PFSK-1 (cell line): Measurements from ENCODE around the gene SF3B3.

Source experiments
- FOXP2 ChIP-seq: optimal IDR thresholded peaks from 2 replicates; pipeline ENCODE3; 2011; ENCODE audit warnings: borderline replicate concordance, control low read depth, inconsistent platforms; ENCODE audit not compliant: insufficient read depth; ENCODE audit errors: extremely low read length, extremely low read depth
- POLR2AphosphoS5 ChIP-seq: IDR thresholded peaks from 2 replicates; pipeline ENCODE4 v1.6.1; 2012; ENCODE audit warnings: low read depth, mild to moderate bottlenecking, control low read depth, low read length, moderate library complexity
- SIN3A ChIP-seq: IDR thresholded peaks from 2 replicates; pipeline ENCODE4 v1.6.1; 2012; ENCODE audit warnings: mild to moderate bottlenecking, low read length, moderate library complexity, borderline replicate concordance; ENCODE audit not compliant: insufficient read depth
- TAF1 ChIP-seq: IDR thresholded peaks from 2 replicates; pipeline ENCODE4 v1.6.1; 2012; ENCODE audit warnings: low read length, control low read depth, borderline replicate concordance; ENCODE audit not compliant: insufficient read depth
- TF ChIP-seq, protein P1 (sequence below), 2 experiments: IDR thresholded peaks; 2 replicates each; pipeline versions ENCODE4 v1.6.1 to v1.8.0; 2011 to 2012; ENCODE audit warnings: low read depth in 2 of 2, low read length in 2 of 2, control low read depth in 1 of 2, inconsistent platforms in 1 of 2, mild to moderate bottlenecking in 1 of 2, moderate library complexity in 1 of 2; ENCODE audit not compliant: insufficient read depth in 1 of 2

The SF3B3 gene

DNA sequence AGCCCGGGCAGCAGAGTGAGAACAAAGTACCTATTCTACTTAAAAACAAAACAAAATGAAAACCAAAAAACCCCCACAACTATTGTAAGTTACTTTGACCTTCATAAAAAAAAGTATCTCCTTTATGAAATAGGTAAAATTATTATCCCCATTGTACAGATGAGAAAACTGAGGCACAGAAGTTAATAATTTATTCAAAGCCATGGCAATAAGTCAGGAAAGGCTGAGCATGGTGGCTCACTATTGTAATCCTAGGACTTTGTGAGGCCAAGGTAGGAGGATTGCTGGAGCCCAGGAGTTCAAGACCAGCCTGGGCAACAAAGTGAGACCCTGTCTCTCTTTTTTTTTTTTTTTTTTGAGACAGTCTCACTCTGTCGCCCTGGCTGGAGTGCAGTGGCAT is 38.7 kb upstream of the SF3B3 start:
- TF ChIP-seq SIN3A = no peak
- TF ChIP-seq FOXP2 = no peak
- TF ChIP-seq TAF1 = no peak
- TF ChIP-seq, protein P1, sequence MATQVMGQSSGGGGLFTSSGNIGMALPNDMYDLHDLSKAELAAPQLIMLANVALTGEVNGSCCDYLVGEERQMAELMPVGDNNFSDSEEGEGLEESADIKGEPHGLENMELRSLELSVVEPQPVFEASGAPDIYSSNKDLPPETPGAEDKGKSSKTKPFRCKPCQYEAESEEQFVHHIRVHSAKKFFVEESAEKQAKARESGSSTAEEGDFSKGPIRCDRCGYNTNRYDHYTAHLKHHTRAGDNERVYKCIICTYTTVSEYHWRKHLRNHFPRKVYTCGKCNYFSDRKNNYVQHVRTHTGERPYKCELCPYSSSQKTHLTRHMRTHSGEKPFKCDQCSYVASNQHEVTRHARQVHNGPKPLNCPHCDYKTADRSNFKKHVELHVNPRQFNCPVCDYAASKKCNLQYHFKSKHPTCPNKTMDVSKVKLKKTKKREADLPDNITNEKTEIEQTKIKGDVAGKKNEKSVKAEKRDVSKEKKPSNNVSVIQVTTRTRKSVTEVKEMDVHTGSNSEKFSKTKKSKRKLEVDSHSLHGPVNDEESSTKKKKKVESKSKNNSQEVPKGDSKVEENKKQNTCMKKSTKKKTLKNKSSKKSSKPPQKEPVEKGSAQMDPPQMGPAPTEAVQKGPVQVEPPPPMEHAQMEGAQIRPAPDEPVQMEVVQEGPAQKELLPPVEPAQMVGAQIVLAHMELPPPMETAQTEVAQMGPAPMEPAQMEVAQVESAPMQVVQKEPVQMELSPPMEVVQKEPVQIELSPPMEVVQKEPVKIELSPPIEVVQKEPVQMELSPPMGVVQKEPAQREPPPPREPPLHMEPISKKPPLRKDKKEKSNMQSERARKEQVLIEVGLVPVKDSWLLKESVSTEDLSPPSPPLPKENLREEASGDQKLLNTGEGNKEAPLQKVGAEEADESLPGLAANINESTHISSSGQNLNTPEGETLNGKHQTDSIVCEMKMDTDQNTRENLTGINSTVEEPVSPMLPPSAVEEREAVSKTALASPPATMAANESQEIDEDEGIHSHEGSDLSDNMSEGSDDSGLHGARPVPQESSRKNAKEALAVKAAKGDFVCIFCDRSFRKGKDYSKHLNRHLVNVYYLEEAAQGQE (IDR thresholded peaks at IDR 0.05; ENCODE audit: insufficient read depth in 1 of 2, low read depth in 2 of 2, low read length in 2 of 2) = no peak
- TF ChIP-seq POLR2AphosphoS5 = no peak

DNA sequence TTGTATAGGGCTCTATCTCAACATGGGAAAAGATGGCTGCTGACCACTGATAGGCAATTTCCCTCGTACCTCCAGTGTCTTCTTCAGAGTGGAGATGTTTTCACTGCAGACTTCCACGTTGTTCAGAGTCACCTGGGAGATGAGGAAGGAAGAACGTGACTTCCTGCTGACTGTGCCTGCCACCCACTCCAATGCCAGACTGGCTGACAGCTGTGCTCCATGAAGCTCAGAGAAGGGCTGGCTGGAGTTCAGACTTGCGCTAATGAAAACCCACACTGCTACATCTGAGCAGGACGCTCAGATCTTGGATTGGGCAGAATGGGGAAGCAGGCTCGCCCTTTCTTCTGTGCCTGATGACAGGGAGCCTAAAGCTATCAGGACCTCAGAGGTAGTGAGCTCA is 33.4 kb upstream of the SF3B3 start:
- no peak for TF ChIP-seq TAF1
- no peak for TF ChIP-seq POLR2AphosphoS5
- TF ChIP-seq, protein P1 (IDR thresholded peaks at IDR 0.05; ENCODE audit: insufficient read depth in 1 of 2, low read depth in 2 of 2, low read length in 2 of 2) = no peak
- TF ChIP-seq FOXP2 = no peak
- no peak for TF ChIP-seq SIN3A

DNA sequence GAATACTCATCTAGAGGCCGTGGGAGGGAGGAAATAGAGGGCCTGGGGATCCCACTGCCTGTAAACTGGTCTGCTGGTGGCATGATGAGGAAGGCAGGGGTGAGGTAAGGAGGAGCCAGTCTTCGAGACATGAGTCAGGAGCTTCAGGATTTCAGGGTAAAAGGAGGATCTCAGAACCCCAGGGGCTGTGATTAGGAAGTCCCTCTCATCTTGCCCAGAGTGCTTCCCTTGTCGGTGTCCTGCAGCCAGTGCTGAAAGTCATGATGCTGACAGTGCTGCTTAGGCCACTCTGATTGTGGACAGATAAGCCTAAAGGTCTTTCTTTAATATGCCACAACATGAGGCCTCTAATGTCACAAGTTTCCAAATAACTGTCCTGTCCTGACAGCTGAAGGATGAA is 29.8 kb upstream of the SF3B3 start:
- TF ChIP-seq, protein P1 (IDR thresholded peaks at IDR 0.05; ENCODE audit: insufficient read depth in 1 of 2, low read depth in 2 of 2, low read length in 2 of 2) = no peak
- TF ChIP-seq TAF1 (no peak), POLR2AphosphoS5 (no peak), SIN3A (no peak), FOXP2 (no peak)

DNA sequence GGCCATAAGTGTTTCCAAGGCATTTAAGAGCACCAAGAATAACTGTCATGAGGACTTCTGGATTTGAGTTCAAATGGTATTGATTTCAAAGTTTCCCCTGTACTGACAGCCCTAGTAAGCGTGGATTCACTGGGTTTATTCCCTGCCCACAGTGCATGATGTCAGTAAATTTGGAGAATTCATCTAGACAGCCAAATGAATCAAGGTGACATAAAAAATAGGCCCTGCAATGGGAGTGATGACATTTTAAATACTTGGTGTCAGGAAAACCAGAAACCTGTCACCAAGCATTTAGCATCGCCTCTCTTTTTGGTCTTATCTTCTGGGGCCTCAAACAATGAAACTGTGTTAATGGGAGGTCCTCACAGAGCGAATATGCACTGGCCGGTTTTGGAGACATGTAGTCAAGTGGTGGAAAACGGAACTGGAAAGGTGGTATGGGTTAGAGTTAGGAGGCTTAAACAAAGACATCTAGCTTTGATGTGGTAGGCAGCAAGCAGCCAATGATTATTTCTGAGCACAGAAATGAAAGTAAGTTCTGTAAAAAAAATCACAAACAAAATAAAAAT is 29.3 kb upstream of the SF3B3 start:
- no peak for TF ChIP-seq FOXP2
- TF ChIP-seq POLR2AphosphoS5 = no peak
- TF ChIP-seq, protein P1 (IDR thresholded peaks at IDR 0.05; ENCODE audit: insufficient read depth in 1 of 2, low read depth in 2 of 2, low read length in 2 of 2) = no peak
- no peak for TF ChIP-seq TAF1
- TF ChIP-seq SIN3A = no peak
